Activated CD8-positive, alpha-beta memory T cell treated with anti-CD3 and anti-CD28 coated beads, Interleukin-2, amount 50 U/mL, for 48 hours (primary cell): ENCODE data around the gene MAGEA6.

Source experiments
- DNase-seq: peaks from one replicate; pipeline ENCODE4 v3.0.0-alpha.2; 2020

Gene MAGEA6

GRCh38 chrX:152733261-152733975, 36.1 kb downstream of the MAGEA6 start, which contains the start of the genes CSAG1 and MAGEA12:
Gene CSAG1, minus strand, starts transcription at chrX:152733721. Its CDS starts 1,261 bp downstream, at chrX:152732460.
Gene MAGEA12, plus strand, starts transcription at chrX:152733757. Its CDS starts 2,405 bp downstream, at chrX:152736162.
- DNase-seq, result no peak

- DNase-seq, result no peak
Observed at GRCh38 chrX:152725409-152725808, 44.1 kb downstream of the MAGEA6 start.
